WI38 (cell line): ENCODE results near the gene RBPJ.

Experiments used
- H3K4me3 ChIP-seq: 2 replicates; pipeline ENCODE4 v1.5.1; 2011; ENCODE audit warnings: low read depth, mild to moderate bottlenecking, control low read depth, low read length
- TF ChIP-seq, protein P1 (sequence below): IDR thresholded peaks from 2 replicates; pipeline ENCODE4 v1.5.1; 2012; ENCODE audit warnings: low read depth, mild to moderate bottlenecking, control low read depth, low read length

RBPJ gene

DNA sequence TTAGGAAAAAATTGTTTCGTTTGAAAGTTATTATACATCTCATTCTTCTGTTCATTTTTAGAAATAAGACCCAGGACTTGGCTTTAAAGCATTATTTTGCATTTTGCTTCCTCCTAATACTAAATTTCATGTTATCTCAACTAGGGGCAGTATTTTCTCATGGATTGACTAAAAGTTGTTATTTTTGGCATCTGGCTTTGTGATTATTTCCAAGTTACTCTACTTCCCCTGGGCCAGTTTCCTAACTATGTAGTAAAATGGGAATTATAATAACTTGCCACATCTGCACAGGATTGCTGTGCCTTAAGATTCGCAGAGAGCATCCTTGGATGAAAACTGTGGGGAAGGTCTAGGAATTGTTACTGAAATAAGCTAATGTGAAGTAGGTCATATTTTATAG, 3.0 kb downstream of the RBPJ start:
- peak overlapping the region; percentile 97 for H3K4me3 ChIP-seq
- TF ChIP-seq, protein P1, sequence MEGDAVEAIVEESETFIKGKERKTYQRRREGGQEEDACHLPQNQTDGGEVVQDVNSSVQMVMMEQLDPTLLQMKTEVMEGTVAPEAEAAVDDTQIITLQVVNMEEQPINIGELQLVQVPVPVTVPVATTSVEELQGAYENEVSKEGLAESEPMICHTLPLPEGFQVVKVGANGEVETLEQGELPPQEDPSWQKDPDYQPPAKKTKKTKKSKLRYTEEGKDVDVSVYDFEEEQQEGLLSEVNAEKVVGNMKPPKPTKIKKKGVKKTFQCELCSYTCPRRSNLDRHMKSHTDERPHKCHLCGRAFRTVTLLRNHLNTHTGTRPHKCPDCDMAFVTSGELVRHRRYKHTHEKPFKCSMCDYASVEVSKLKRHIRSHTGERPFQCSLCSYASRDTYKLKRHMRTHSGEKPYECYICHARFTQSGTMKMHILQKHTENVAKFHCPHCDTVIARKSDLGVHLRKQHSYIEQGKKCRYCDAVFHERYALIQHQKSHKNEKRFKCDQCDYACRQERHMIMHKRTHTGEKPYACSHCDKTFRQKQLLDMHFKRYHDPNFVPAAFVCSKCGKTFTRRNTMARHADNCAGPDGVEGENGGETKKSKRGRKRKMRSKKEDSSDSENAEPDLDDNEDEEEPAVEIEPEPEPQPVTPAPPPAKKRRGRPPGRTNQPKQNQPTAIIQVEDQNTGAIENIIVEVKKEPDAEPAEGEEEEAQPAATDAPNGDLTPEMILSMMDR, result no peak

DNA sequence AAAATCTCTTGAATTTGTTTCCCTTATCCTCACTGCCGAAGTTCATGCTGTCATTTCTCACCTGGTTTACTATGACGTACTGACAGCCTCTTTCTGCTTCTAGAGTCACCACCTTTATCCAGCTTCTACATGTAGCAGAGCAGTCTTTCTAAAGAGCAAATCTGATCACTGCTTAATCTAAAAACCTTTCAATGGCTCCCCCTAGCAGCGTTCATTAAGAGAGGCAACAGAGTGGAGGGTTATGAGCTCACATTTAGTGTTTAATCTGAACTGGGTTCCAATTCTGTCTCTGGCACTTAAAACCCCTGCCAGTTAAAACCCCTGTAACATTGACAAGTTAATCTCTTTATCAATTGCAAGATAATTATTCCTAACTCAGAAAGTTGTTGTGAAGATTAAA, 4.4 kb downstream of the RBPJ start:
- TF ChIP-seq, protein P1, result peak; percentile 38; the same call in 1 of the 2 replicates
- no peak overlapping the region for H3K4me3 ChIP-seq

DNA sequence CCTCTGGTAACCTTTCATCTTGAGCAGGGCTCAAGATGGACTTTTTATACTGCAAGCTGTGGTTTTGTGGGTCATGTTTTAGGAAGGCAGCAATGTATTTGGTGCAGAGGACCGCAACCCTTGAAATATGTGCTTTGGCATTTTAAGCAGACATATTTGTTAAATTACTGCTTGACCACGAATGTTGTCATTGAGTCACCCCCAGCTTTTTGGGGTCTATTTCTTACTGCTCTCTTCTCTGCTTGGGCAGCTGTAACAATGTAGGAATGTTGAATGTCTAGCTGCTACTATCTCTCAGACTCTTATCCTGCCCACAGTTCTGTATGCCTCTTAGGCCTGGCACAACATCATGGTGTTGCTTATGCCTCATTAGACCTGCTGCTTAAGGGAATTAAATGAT, 6.0 kb downstream of the RBPJ start:
- H3K4me3 ChIP-seq, result no peak overlapping the region
- TF ChIP-seq, protein P1, result no peak

DNA sequence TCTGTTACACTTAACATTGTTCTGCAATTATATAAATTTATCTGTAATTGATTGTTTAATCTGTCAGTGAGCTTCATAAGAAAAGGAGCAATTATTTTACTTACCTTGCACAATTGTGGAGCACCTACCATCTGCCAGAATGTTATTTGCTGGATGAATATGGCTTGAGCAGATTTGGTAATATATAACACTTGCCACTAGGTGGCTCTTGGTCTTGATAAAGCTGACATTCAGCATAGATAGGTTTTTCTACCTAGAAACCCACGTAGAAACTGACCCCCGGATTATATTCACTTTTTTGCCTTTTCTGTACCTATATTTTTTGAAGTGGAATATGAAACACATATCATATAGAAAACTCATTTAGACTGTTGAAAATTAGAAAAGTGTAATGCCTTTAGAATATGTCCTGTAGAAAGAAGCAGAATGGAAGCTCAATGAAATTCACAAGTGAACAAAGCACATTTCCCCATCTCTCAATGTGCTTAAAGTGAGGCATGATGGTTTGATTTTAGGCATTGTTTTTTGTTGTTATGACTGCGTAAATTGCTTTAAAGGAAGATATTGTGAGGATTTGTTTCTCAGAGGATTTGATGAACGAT, 9.5 kb downstream of the RBPJ start:
- TF ChIP-seq, protein P1, result peak; percentile 39; the same call in 1 of the 2 replicates
- H3K4me3 ChIP-seq, result no peak overlapping the region

DNA sequence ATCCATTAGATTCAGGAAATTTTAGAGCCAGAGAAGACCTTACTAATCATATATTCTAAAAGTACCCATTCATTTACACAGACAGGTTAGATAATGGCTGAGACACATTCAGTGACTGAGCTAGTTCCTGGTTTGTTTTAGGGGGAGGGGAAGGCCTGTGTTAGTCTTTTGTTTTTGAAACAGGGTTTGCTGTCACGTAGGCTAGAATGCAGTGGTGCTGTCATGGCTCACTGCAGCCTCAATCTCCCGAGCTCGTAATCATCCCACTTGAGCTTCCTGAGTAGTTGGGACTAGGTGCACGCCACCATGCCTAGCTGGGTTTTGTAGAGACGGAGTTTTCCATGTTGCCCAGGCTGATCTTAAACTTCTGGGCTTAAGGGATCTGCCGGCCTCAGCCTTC, 10.1 kb downstream of the RBPJ start:
- no peak overlapping the region for H3K4me3 ChIP-seq
- TF ChIP-seq, protein P1, result no peak

DNA sequence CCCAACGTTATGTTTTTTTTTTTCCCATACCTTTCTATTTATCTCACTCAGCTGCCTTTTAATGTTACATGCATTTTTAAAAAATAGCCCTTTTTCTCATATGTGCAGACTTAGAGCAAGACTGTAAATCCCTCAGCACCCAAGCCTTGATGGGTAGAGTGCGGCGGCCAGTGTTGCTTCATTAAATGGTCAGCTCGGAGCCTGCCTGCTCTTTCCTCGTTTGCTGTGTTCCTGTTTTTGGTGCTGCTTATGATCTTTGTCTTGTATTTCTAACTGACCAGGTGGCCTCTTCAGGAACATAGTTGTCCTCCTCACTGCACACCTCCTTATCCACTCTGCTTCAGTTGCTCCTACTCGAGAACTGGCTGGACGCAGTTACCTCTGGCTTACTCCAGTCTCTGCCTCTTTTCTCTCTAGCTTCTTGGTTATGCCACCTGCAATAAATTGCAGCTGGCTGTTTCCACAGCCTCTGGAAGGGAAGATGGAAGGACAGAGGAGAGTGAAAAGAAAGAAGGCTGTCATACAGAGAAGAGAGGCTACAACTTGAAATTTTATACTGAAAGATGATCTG, 10.7 kb downstream of the RBPJ start:
- TF ChIP-seq, protein P1, result no peak
- H3K4me3 ChIP-seq, result no peak overlapping the region

DNA sequence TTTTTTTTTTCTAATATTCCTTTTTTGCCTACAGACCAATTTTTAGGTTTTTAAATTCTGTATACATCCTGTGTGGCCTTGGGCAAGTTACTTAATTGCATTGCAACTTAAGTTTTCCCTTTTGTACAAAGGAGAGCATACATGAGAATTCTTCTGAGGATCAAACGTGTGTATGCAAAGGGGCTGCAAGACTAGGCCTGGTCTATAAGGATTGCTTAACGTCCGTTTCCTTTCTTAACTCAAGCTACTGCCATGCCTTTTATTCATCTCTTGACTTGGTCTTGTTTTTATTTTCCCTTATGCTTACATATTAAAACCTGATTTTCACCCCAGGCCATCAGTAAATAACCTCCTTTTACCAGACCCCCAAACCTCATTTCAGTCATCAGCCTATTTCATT, 13.6 kb downstream of the RBPJ start:
- H3K4me3 ChIP-seq, result no peak overlapping the region
- TF ChIP-seq, protein P1, result no peak
